Keratinocyte (primary cell): Measurements from ENCODE around the gene LDLRAD4.

Experiments used
- EZH2 ChIP-seq: IDR thresholded peaks from one replicate; pipeline ENCODE4 v1.6.1; 2012; ENCODE audit warnings: inconsistent platforms, mild to moderate bottlenecking, low read length, moderate library complexity
- TF ChIP-seq, protein P1 (sequence below), 3 experiments: IDR thresholded peaks in 1 of 3; conservative IDR thresholded peaks in 1 of 3; optimal IDR thresholded peaks in 1 of 3; 2 replicates in 2 of 3; 3 replicates in 1 of 3; pipeline versions ENCODE3 to v1.5.1; 2011; ENCODE audit warnings: low read length in 3 of 3, mild to moderate bottlenecking in 3 of 3, moderate library complexity in 2 of 3, control low read depth in 1 of 3, inconsistent platforms in 1 of 3; ENCODE audit not compliant: insufficient read depth in 2 of 3; ENCODE audit errors: extremely low read depth in 1 of 3

GRCh38 chr18:13271302-13271911 is 52.8 kb downstream of the LDLRAD4 start:
- TF ChIP-seq, protein P1, sequence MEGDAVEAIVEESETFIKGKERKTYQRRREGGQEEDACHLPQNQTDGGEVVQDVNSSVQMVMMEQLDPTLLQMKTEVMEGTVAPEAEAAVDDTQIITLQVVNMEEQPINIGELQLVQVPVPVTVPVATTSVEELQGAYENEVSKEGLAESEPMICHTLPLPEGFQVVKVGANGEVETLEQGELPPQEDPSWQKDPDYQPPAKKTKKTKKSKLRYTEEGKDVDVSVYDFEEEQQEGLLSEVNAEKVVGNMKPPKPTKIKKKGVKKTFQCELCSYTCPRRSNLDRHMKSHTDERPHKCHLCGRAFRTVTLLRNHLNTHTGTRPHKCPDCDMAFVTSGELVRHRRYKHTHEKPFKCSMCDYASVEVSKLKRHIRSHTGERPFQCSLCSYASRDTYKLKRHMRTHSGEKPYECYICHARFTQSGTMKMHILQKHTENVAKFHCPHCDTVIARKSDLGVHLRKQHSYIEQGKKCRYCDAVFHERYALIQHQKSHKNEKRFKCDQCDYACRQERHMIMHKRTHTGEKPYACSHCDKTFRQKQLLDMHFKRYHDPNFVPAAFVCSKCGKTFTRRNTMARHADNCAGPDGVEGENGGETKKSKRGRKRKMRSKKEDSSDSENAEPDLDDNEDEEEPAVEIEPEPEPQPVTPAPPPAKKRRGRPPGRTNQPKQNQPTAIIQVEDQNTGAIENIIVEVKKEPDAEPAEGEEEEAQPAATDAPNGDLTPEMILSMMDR (optimal IDR thresholded peaks at IDR 0.05 in 1 of 3, IDR thresholded peaks at IDR 0.05 in 1 of 3, conservative IDR thresholded peaks at IDR 0.05 in 1 of 3; ENCODE audit: extremely low read depth in 1 of 3, insufficient read depth in 2 of 3, low read length in 3 of 3) = no peak
- TF ChIP-seq EZH2 = no peak
